GM10266 (cell line): ENCODE results near the gene BCL2.

Experiments used
- DNase-seq: peaks from one replicate; pipeline ENCODE4 v3.0.0; 2012; ENCODE audit errors: extremely low spot score
- TF ChIP-seq, protein P1 (sequence below): IDR thresholded peaks from 2 replicates; pipeline ENCODE4 v1.5.1; 2012; ENCODE audit warnings: mild to moderate bottlenecking, low read depth; ENCODE audit not compliant: control insufficient read depth, insufficient read depth; ENCODE audit errors: missing control alignments

Gene BCL2

DNA sequence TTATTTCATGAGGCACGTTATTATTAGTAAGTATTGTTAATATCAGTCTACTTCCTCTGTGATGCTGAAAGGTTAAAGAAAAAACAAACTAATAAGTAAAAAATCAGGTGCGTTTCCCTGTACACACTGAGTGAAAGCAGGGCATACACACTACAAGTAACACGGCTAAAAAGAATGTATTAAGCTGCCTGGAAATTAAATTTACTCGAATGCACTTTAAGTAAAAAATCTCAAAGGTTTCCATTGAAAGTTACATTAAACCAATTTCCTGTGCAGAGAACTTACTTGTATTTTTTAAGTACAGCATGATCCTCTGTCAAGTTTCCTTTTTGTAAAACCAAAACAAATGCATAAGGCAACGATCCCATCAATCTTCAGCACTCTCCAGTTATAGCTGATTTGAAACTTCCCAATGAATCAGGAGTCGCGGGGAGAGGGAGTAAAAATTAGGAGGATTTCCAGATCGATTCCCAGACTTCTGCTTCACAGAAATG is 633 bp downstream of the BCL2 start:
- TF ChIP-seq, protein P1, sequence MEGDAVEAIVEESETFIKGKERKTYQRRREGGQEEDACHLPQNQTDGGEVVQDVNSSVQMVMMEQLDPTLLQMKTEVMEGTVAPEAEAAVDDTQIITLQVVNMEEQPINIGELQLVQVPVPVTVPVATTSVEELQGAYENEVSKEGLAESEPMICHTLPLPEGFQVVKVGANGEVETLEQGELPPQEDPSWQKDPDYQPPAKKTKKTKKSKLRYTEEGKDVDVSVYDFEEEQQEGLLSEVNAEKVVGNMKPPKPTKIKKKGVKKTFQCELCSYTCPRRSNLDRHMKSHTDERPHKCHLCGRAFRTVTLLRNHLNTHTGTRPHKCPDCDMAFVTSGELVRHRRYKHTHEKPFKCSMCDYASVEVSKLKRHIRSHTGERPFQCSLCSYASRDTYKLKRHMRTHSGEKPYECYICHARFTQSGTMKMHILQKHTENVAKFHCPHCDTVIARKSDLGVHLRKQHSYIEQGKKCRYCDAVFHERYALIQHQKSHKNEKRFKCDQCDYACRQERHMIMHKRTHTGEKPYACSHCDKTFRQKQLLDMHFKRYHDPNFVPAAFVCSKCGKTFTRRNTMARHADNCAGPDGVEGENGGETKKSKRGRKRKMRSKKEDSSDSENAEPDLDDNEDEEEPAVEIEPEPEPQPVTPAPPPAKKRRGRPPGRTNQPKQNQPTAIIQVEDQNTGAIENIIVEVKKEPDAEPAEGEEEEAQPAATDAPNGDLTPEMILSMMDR = no peak
- DNase-seq = no peak

DNA sequence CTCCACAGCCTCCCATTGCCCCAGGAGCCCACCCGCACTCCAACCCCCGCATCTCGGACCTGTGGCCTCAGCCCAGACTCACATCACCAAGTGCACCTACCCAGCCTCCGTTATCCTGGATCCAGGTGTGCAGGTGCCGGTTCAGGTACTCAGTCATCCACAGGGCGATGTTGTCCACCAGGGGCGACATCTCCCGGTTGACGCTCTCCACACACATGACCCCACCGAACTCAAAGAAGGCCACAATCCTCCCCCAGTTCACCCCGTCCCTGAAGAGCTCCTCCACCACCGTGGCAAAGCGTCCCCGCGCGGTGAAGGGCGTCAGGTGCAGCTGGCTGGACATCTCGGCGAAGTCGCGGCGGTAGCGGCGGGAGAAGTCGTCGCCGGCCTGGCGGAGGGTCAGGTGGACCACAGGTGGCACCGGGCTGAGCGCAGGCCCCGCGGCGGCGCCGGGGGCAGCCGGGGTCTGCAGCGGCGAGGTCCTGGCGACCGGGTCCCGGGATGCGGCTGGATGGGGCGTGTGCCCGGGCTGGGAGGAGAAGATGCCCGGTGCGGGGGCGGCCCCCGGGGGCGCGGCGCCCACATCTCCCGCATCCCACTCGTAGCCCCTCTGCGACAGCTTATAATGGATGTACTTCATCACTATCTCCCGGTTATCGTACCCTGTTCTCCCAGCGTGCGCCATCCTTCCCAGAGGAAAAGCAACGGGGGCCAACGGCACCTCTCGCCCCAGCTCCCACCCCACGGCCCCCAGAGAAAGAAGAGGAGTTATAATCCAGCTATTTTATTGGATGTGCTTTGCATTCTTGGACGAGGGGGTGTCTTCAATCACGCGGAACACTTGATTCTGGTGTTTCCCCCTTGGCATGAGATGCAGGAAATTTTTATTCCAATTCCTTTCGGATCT is 1.3 kb downstream of the BCL2 start:
- peak; percentile 86 for DNase-seq
- TF ChIP-seq, protein P1 = peak; percentile 90

DNA sequence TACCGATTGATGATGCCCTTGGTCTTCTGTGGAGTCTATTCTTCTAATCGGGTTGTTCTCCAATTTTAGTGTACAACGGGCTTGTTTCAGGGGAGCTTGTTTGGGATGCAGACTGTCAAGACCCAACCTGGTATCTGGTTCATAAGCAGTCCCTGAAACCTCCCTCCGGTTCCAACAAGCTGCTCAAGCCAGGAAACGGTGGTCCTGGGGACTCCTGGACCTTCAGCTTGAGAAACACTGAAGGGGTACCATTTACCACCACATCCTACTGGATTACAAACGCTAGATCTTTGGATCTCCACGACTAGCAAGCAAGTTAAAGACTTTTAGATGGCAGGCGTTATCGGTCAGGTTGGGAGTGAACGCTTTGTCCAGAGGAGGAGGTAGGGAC is 2.0 kb downstream of the BCL2 start:
- TF ChIP-seq, protein P1 = no peak
- no peak for DNase-seq

DNA sequence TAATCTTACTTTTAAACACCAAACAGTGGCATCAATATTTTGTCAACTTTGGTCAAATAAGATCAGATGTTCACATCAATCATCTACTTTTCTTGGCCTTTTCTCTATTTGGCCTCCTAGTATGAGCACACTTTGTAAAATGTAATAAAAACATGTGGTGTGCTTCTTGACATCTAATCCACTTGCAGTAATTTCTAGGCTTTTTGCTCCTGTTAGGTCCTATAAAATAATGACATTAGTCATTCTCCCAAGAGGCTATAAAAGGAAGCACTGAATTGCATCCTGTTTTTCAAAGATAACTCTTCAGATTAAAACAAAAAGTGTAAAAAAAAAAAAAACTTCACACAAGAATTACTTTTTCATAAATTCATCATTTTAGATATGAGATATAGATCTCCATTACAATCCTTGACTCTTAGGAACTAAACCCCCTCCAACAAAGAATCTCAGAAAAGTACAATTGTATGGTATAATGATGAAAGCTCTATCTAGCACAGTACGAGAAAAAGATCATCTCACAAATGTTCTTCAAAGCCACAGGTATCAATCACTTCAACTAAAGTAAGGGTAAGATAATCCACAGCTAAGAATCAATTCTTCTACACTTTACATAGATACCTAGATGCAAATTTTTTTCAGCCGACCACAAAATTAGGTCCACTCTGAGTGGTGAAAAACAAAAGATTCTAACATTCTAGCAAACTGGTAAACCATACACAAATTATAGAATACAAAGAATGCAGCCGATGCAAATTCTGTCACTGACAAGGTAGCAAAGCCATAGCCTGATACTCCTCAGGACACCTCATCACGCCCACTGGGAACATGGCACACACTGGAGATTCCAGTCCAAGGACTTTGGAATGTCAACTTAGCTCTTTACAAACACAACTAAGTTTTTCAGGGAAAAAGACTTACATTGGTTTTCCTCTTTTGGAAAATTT is 2.7 kb downstream of the BCL2 start:
- TF ChIP-seq, protein P1 = no peak
- no peak for DNase-seq

DNA sequence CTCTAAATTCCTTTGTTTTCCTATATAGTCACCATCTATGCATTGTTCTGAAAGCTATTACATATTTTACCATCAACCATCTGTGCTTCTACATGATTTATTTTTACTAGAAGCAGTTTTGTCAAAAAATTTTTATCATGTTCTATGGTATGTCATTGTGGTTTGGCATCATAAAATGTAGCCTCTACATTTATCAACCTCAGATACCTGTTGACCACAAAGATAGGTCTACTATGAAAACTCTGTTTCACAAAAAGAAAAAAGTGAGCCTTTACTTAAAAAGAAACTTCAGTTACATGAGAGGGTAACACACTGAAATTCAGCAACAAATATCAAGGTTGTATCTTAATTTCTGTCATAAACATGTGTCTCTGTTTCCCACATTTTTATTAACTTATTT is 3.7 kb downstream of the BCL2 start:
- no peak for DNase-seq

DNA sequence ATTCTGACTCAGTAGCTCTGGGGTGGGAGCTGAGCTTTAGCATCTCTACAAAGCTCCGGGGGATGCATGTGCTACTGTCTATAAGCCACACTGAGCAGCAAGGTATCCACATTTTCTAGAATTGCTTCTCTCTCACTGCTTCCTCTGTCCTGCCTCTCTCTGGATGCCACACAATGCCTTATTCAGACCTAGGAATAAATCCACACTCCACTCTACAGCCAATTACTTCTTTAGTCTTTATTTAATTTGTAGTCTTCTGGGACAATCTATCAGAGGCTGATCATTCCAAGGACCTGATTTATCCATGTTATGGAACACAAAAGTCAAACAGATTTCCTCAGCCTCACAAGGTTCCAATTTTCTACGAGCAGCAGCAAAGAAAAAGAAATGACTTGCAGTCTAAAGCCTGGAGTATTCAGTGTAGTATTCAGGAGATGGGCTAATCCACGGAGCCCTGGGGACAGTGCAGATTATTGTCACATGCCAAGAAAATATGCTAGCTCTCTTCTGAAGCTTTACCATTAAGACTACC is 4.4 kb downstream of the BCL2 start:
- no peak for DNase-seq

More for the DNA sequence above, 3.7 kb downstream of the BCL2 start:
- TF ChIP-seq, protein P1 = no peak

More for the DNA sequence above, 4.4 kb downstream of the BCL2 start:
- TF ChIP-seq, protein P1 = no peak
